Activated CD4-positive, alpha-beta memory T cell treated with anti-CD3 and anti-CD28 coated beads, Interleukin-2, amount 10 ng/mL, durations not matched to agents 7 days and 5 days (primary cell): Measurements from ENCODE around the gene CD52. TPM values are rescaled to one million over a fixed set of nuclear protein-coding genes. Genes with fewer than 3 reads are reported as not detected.
"Not testable (repeated sequence)": the region's sequence is repeated elsewhere in the genome, so short reads cannot be mapped to it uniquely, and the experiment has no call there.

ENCODE experiments used
- CTCF ChIA-PET: fragments of 350-600 bp; sonication (Branson Sonifier 250); formaldehyde crosslinking; loops from one replicate; lab custom pipeline; 2021; ENCODE audit warnings: antibody characterized with exemption, inconsistent platforms; lab: Charles Lee
- POLR2A ChIA-PET: fragments of 350-600 bp; sonication (Branson Sonifier 250); formaldehyde crosslinking; loops from one replicate; lab custom pipeline; 2021; ENCODE audit warnings: antibody characterized with exemption; lab: Charles Lee
- DNase-seq: peaks from one replicate; pipeline ENCODE4 v3.0.0-alpha.2; 2020
- H3K27ac Mint-ChIP-seq: one replicate; pipeline ENCODE4 v1.8.0; 2021; ENCODE audit warnings: mild to moderate bottlenecking, mixed read lengths
- H3K27me3 Mint-ChIP-seq: one replicate; pipeline ENCODE4 v1.8.0; 2021; ENCODE audit warnings: mixed read lengths
- H3K36me3 Mint-ChIP-seq: one replicate; pipeline ENCODE4 v1.8.0; 2021; ENCODE audit warnings: low read depth, mixed read lengths
- H3K4me1 Mint-ChIP-seq: one replicate; pipeline ENCODE4 v1.8.0; 2021; ENCODE audit warnings: mixed read lengths
- H3K4me3 Mint-ChIP-seq: one replicate; pipeline ENCODE4 v1.8.0; 2021; ENCODE audit warnings: mild to moderate bottlenecking, mixed read lengths
- H3K9me3 Mint-ChIP-seq: one replicate; pipeline ENCODE4 v1.8.0; 2021; ENCODE audit warnings: mixed read lengths
- total RNA-seq, 2 experiments: library from RNA; stranded (reverse); gene quantifications; one replicate each; pipeline ENCODE4 v1.2.3, GENCODE V29; 2021

CD52 gene
- total RNA-seq, 2 experiments from 2014 or later: 1,572 to 1,591 TPM

GRCh38 chr1:26324550-26324949 lies 6.8 kb downstream of the CD52 start:
- no peaks in the 10 kb centered on the region for H3K27me3 Mint-ChIP-seq
- ChIA-PET POLR2A (interaction anchor here (0.9 kb wide), 1 partner anchor 66 kb away, joined by 4 read pairs; no protein-coding TSS in a partner anchor), CTCF (interaction anchor here (0.5 to 21.0 kb wide), 3 partner anchors 42 to 93 kb away, joined by 3 to 883 read pairs (median 4); partner anchors contain the start of gene SH3BGRL3)
- DNase-seq: no peak
- H3K4me1 Mint-ChIP-seq: peaks cover 35% of the 10 kb centered on the region
- H3K27ac Mint-ChIP-seq: no peak overlapping the region
- peaks cover 50% of the 10 kb centered on the region for H3K36me3 Mint-ChIP-seq
- no peak overlapping the region for H3K4me3 Mint-ChIP-seq
- H3K9me3 Mint-ChIP-seq: no peaks in the 10 kb centered on the region

- Mint-ChIP-seq H3K4me3 (no peak overlapping the region), H3K27ac (no peak overlapping the region), H3K27me3 (no peaks in the 10 kb centered on the region), H3K36me3 (peaks cover 20% of the 10 kb centered on the region), H3K9me3 (no peaks in the 10 kb centered on the region), H3K4me1 (peaks cover 7% of the 10 kb centered on the region)
- DNase-seq: no peak
- ChIA-PET CTCF (interaction anchor here (0.6 to 1.7 kb wide), 6 partner anchors 30 to 90 kb away, joined by 3 to 5 read pairs (median 4); no protein-coding TSS in a partner anchor), POLR2A (interaction anchor here (1.5 kb wide), 1 partner anchor 8 kb away, joined by 3 read pairs; no protein-coding TSS in a partner anchor)
Measured at GRCh38 chr1:26327956-26328362, 10.2 kb downstream of the CD52 start.

GRCh38 chr1:26328597-26328996 lies 10.8 kb downstream of the CD52 start:
- ChIA-PET CTCF (interaction anchor here (0.7 to 2.2 kb wide), 5 partner anchors 12 to 89 kb away, joined by 3 to 7 read pairs (median 5); no protein-coding TSS in a partner anchor), POLR2A (no interaction called here)

GRCh38 chr1:26329380-26329779 lies 11.6 kb downstream of the CD52 start:
- H3K27ac Mint-ChIP-seq, H3K9me3 Mint-ChIP-seq, H3K27me3 Mint-ChIP-seq, H3K4me3 Mint-ChIP-seq, DNase-seq, H3K4me1 Mint-ChIP-seq, H3K36me3 Mint-ChIP-seq: not testable (repeated sequence)
- CTCF ChIA-PET: interaction anchor here (0.7 to 2.2 kb wide), 4 partner anchors 12 to 184 kb away, joined by 3 to 7 read pairs (median 5); no protein-coding TSS in a partner anchor
- POLR2A ChIA-PET: interaction anchor here (1.0 kb wide), 1 partner anchor 49 kb away, joined by 3 read pairs; no protein-coding TSS in a partner anchor

More at GRCh38 chr1:26328597-26328996, 10.8 kb downstream of the CD52 start:
- Mint-ChIP-seq H3K9me3 (no peaks in the 10 kb centered on the region), H3K27ac (no peak overlapping the region), H3K4me1 (peaks cover 2% of the 10 kb centered on the region), H3K4me3 (no peak overlapping the region), H3K27me3 (no peaks in the 10 kb centered on the region), H3K36me3 (peaks cover 14% of the 10 kb centered on the region)
- no peak for DNase-seq

GRCh38 chr1:26330276-26330675 lies 12.5 kb downstream of the CD52 start:
- Mint-ChIP-seq H3K27ac (no peak overlapping the region), H3K9me3 (no peaks in the 10 kb centered on the region), H3K27me3 (peaks cover 4% of the 10 kb centered on the region), H3K4me3 (no peak overlapping the region), H3K4me1 (peaks cover 2% of the 10 kb centered on the region), H3K36me3 (no peaks in the 10 kb centered on the region)
- ChIA-PET POLR2A (interaction anchor here (1.0 kb wide), 1 partner anchor 48 kb away, joined by 3 read pairs; no protein-coding TSS in a partner anchor), CTCF (interaction anchor here (1.4 to 2.2 kb wide), 3 partner anchors 45 to 185 kb away, joined by 3 to 7 read pairs (median 6); no protein-coding TSS in a partner anchor)
- no peak for DNase-seq

- H3K27ac Mint-ChIP-seq, H3K9me3 Mint-ChIP-seq, H3K36me3 Mint-ChIP-seq, DNase-seq, H3K27me3 Mint-ChIP-seq, H3K4me3 Mint-ChIP-seq: not testable (repeated sequence)
- POLR2A ChIA-PET: interaction anchor here (1.6 kb wide), 1 partner anchor 58 kb away, joined by 3 read pairs; no protein-coding TSS in a partner anchor
- peaks cover 12% of the 10 kb centered on the region for H3K4me1 Mint-ChIP-seq
- CTCF ChIA-PET: interaction anchor here (0.9 to 3.0 kb wide), 4 partner anchors 31 to 84 kb away, joined by 3 to 9 read pairs (median 6); no protein-coding TSS in a partner anchor
Measured at GRCh38 chr1:26333312-26333711, 15.6 kb downstream of the CD52 start.

- POLR2A ChIA-PET: interaction anchor here (0.7 to 1.5 kb wide), 2 partner anchors 9 to 42 kb away, joined by 3 to 4 read pairs; no protein-coding TSS in a partner anchor
- no peaks in the 10 kb centered on the region for H3K9me3 Mint-ChIP-seq
- no peak for DNase-seq
- no peaks in the 10 kb centered on the region for H3K36me3 Mint-ChIP-seq
- CTCF ChIA-PET: interaction anchor here (0.7 to 2.4 kb wide), 4 partner anchors 28 to 101 kb away, joined by 3 to 6 read pairs (median 4); no protein-coding TSS in a partner anchor
- peaks cover 12% of the 10 kb centered on the region for H3K4me1 Mint-ChIP-seq
- H3K4me3 Mint-ChIP-seq: peak overlapping the region; percentile 83
- H3K27ac Mint-ChIP-seq: no peak overlapping the region
- H3K27me3 Mint-ChIP-seq: peaks cover 7% of the 10 kb centered on the region
Measured at GRCh38 chr1:26335774-26336476, 18.2 kb downstream of the CD52 start.

- ChIA-PET POLR2A (interaction anchor here (0.7 kb wide), 1 partner anchor 9 kb away, joined by 3 read pairs; no protein-coding TSS in a partner anchor), CTCF (interaction anchor here (0.7 to 2.4 kb wide), 2 partner anchors 27 to 38 kb away, joined by 3 to 6 read pairs; no protein-coding TSS in a partner anchor)
- Mint-ChIP-seq H3K36me3 (no peaks in the 10 kb centered on the region), H3K4me1 (peaks cover 12% of the 10 kb centered on the region), H3K9me3 (no peaks in the 10 kb centered on the region), H3K27me3 (peaks cover 7% of the 10 kb centered on the region), H3K4me3 (peak overlapping the region; percentile 83), H3K27ac (no peak overlapping the region)
- peak; percentile 86 for DNase-seq
Measured at GRCh38 chr1:26336477-26337205, 18.9 kb downstream of the CD52 start.

- ChIA-PET CTCF (interaction anchor here (1.3 kb wide), 1 partner anchor 103 kb away, joined by 3 read pairs; the partner anchor contains the start of gene CEP85), POLR2A (no interaction called here)
- H3K27ac Mint-ChIP-seq: no peak overlapping the region
- H3K4me3 Mint-ChIP-seq: peak overlapping the region; percentile 17
- peaks cover 11% of the 10 kb centered on the region for H3K27me3 Mint-ChIP-seq
- no peak for DNase-seq
- H3K4me1 Mint-ChIP-seq: peaks cover 12% of the 10 kb centered on the region
- no peaks in the 10 kb centered on the region for H3K9me3 Mint-ChIP-seq
- no peaks in the 10 kb centered on the region for H3K36me3 Mint-ChIP-seq
Measured at GRCh38 chr1:26337206-26337535, 19.4 kb downstream of the CD52 start.

GRCh38 chr1:26337625-26338024 lies 19.9 kb downstream of the CD52 start:
- H3K4me1 Mint-ChIP-seq: peaks cover 12% of the 10 kb centered on the region
- ChIA-PET POLR2A (no interaction called here), CTCF (interaction anchor here (1.3 kb wide), 1 partner anchor 104 kb away, joined by 3 read pairs; the partner anchor contains the start of gene CEP85)
- H3K4me3 Mint-ChIP-seq: peak overlapping the region; percentile 24
- H3K27me3 Mint-ChIP-seq: peaks cover 11% of the 10 kb centered on the region
- H3K9me3 Mint-ChIP-seq: no peaks in the 10 kb centered on the region
- H3K27ac Mint-ChIP-seq: no peak overlapping the region
- no peak for DNase-seq
- H3K36me3 Mint-ChIP-seq: no peaks in the 10 kb centered on the region

GRCh38 chr1:26338670-26339069 lies 20.9 kb downstream of the CD52 start:
- no peaks in the 10 kb centered on the region for H3K9me3 Mint-ChIP-seq
- H3K36me3 Mint-ChIP-seq: no peaks in the 10 kb centered on the region
- ChIA-PET CTCF (interaction anchor here (0.9 to 1.5 kb wide), 3 partner anchors 20 to 32 kb away, joined by 3 read pairs; partner anchors contain the start of gene UBXN11), POLR2A (no interaction called here)
- no peak overlapping the region for H3K27ac Mint-ChIP-seq
- H3K4me1 Mint-ChIP-seq: peaks cover 12% of the 10 kb centered on the region
- no peak overlapping the region for H3K4me3 Mint-ChIP-seq
- H3K27me3 Mint-ChIP-seq: peaks cover 11% of the 10 kb centered on the region
- no peak for DNase-seq

GRCh38 chr1:26340047-26340481 lies 22.3 kb downstream of the CD52 start:
- no peaks in the 10 kb centered on the region for H3K9me3 Mint-ChIP-seq
- peaks cover 7% of the 10 kb centered on the region for H3K27me3 Mint-ChIP-seq
- DNase-seq: no peak
- ChIA-PET CTCF (interaction anchor here (0.6 kb wide), 1 partner anchor 445 kb away, joined by 3 read pairs; no protein-coding TSS in a partner anchor), POLR2A (no interaction called here)
- H3K36me3 Mint-ChIP-seq: no peaks in the 10 kb centered on the region
- no peak overlapping the region for H3K4me3 Mint-ChIP-seq
- H3K4me1 Mint-ChIP-seq: peaks cover 10% of the 10 kb centered on the region
- H3K27ac Mint-ChIP-seq: no peak overlapping the region
